ENCODE results near the gene TIMP3.
A peak's percentile ranks its signal among the peaks of the same experiment; 100 is the strongest.

TIMP3 gene

DNA sequence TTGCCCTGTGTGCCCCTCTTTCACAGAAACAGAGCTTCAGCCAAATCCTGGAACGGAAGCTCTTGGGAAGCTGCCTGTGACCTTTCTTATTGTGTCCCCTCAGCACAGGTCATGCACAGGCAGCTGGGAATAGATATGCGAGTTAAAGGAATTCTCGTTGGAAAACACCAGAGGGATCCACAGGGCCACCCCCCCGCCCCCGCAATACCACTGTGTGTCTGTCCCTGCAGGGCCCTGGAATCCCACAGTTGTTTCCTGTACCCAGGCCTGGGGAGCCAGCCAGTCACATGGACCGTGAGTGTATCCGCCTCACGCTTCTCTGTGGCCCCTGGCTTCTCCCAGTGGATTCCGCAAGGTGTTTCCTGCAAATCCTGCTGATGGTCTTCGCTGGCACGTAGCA, 29.0 kb downstream of the TIMP3 start:
- no peak for DNase-seq (ENCODE audit: low spot score)

GRCh38 chr22:32830957-32831356, 29.5 kb downstream of the TIMP3 start:
- no peak for DNase-seq (ENCODE audit: low spot score)

GRCh38 chr22:32831584-32831983, 30.1 kb downstream of the TIMP3 start:
- DNase-seq (ENCODE audit: low spot score): no peak

GRCh38 chr22:32832174-32832573, 30.7 kb downstream of the TIMP3 start:
- no peak for DNase-seq (ENCODE audit: low spot score)

- DNase-seq (ENCODE audit: low spot score): peak; percentile 4
These were observed 35.0 kb downstream of the TIMP3 start for GRCh38 chr22:32836280-32837123.

GRCh38 chr22:32837142-32837541, 35.6 kb downstream of the TIMP3 start:
- no peak for DNase-seq (ENCODE audit: low spot score)

GRCh38 chr22:32837803-32838202, 36.3 kb downstream of the TIMP3 start:
- DNase-seq (ENCODE audit: low spot score): no peak

GRCh38 chr22:32839831-32840584, 38.5 kb downstream of the TIMP3 start:
- DNase-seq (ENCODE audit: low spot score): no peak

GRCh38 chr22:32841175-32841574, 39.7 kb downstream of the TIMP3 start:
- DNase-seq (ENCODE audit: low spot score): no peak

DNA sequence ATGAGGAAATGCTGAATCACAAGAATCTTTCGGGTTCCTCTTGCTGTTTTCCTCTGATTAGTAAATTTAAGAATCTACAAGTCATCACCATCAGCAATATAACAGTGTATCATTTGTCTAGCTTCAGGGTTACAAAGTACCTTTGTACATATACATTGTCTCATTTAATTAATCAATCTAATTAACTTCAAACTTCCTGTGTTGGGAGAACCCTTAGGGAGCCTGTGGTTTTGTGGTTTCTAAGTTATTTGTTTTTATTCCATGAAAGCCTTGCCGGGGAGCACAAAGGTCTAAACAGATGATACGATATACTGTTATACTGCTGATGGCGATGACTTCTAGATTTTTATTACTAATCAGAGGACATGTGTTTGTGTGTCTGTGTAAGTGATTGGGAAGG, 41.0 kb downstream of the TIMP3 start:
- DNase-seq (ENCODE audit: low spot score): no peak

DNA sequence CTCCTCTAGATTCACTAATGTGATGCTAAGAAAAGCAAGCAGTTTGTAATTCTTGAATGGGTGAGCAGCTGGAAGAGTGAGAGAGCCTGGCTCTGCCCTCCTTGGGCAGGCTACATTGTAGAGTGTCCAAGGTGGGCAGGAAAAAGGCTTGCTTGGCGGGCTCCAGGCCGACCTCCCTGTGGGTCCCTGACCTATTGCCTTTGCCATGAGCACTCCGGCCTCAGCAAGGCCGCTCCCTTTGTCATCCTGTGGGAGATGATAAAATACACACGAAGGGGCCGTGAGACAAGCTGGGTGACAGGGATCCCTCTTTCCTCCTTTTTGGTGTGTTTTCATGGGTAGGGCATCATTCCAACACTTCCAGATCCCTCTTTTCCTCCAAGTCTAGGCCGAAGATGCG, 41.8 kb downstream of the TIMP3 start:
- DNase-seq (ENCODE audit: low spot score): no peak

DNA sequence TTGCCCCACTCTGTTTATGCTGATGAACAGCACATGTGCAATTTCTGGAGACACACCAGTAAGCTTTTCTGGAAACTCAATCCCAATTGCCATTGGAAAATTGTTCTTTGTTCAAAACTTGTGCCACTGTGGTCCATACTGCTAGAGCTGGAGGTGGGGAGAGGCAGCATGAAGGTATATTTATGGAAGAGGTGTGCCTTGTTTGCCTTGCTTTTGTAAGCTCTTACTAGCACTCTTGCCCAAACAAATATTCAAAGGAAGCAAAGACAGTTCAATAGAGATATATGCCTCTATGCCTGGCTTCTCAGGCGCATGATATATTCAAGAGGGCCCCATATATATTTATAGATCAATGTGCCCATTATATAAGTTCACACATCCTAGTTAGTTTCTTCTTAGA, 42.7 kb downstream of the TIMP3 start:
- no peak for DNase-seq (ENCODE audit: low spot score)

DNA sequence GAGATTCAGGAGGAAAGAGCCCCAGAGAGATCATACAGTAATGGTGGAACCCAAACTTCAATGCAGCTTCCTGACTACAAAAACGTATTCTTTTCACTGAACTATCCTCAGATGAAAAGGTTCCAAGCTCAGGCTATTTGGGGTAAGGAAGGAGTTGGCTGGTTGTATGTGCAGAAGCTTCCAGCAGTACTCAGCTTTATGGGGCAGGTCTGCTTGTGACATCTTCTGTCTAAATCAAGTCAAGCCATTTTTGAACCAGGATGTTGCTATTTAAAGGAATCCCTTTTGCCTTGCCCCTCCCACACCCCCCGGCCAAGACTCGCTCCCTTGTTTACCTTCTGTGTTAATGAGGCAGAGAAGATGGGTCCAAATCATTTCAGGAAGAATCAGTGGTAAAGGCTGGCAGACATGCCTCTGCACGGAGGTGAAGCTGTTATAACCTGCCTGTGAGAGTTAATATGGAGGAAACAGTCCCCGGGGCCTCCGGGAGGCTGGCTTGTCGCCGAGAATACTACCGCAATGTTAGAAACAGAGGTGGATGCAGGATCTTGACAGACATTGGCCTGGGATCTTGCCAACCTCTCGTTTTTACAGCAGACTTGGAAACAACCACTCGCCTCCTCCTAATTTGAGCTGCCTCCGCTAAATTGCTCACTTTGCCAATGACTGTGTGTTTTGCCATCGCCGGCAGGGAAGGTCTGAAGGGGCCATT, 45.4 kb downstream of the TIMP3 start:
- DNase-seq (ENCODE audit: low spot score): no peak

DNA sequence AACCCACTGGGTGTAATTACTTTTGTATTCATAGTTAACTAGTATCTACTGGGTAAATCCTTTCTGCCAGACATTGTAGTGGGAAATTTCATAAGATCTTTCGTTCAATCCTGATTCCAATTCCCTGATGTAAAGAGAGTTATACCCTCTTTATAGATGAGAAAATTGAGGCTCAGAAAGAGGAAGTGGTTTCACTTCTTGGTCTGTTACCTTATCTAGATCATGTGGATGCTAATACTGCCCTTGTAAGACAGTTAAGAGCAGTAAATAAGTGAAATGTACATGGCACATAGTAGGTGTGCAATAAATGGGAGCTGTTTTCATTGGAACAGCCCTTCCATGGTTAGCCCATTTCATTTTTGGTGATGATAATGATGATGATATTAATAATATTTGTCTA, 46.7 kb downstream of the TIMP3 start:
- no peak for DNase-seq (ENCODE audit: low spot score)

DNA sequence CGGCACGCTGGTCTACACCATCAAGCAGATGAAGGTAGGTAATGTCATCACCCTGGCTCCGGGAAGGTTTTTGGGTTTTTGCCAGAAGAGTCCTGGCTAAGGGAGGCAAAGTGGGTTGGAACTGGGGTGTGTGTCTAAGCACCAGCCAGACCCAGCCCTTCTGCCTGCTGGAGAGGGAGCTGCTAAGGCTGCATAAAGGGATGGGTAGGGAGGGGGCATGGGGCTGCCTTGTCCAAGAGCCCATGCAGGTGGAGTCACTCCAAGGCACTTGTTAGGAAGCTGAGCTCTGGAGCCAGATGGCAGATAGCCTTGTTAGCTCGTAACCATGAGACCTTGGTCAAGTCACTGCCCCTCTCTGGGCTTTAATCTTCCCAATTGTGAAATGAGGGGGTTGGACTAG, 48.0 kb downstream of the TIMP3 start:
- no peak for DNase-seq (ENCODE audit: low spot score)

DNA sequence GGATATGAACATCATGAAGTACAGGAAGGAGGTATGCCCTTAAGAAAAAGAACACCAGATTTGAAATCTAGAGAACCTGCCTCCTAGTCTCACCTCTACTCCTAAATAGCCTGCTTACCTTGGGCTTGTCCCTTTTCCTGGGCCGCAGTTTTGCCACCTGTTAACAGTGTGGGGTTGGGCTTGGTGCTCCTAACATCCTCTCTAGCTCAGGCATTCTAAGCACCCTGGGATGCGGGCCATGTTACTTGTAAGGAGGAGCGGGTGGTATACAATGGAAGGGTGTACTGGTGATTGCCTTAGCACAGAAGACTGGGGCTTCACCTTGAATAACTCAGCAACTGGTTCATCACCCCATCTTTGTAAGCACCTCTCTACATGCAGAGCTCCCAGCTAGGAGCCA, 48.7 kb downstream of the TIMP3 start:
- DNase-seq (ENCODE audit: low spot score): no peak

DNA sequence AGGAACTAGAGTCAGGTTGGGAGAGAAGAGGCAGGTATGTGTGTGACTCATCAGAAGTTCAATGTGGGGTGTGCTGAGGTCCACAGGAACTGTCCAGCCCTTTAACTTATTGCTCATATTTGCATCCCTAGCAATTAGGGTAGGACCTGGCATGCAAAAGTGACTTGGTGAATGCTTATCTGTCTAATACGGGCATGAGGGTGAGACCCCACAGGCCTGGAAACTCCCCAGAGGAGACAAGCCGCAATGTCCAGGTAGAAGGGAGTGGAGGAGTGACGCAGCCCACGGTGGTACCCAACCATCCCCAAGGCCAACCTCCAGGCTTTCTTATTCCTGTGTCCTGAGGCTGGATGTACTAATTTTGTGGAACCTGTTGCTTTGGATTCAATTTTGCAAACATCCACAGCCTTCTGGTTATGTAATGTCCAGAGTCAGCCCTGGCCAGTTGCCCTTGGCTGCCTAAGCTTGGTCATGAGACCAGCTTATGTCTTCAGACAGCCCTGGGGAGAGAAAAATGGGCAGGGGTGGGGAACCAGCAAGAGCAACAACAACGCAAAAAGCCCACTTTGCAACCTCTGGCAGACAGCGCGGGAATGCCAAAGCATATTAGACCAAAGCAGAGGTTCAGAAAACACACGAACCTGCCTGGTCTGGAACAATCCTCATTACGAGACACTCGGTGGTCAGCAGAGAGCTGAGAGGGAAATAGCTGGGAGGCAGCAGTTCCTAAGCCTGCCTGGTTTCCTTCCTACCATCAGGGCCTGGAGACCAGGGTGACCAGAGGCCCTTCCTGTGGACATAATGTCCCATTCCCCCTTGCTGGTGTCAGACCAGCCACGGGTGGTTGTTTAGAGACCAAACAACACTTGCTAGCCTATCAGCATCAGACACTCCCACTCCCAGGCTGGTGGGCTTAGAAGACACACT, 49.3 kb downstream of the TIMP3 start:
- DNase-seq (ENCODE audit: low spot score): no peak

DNA sequence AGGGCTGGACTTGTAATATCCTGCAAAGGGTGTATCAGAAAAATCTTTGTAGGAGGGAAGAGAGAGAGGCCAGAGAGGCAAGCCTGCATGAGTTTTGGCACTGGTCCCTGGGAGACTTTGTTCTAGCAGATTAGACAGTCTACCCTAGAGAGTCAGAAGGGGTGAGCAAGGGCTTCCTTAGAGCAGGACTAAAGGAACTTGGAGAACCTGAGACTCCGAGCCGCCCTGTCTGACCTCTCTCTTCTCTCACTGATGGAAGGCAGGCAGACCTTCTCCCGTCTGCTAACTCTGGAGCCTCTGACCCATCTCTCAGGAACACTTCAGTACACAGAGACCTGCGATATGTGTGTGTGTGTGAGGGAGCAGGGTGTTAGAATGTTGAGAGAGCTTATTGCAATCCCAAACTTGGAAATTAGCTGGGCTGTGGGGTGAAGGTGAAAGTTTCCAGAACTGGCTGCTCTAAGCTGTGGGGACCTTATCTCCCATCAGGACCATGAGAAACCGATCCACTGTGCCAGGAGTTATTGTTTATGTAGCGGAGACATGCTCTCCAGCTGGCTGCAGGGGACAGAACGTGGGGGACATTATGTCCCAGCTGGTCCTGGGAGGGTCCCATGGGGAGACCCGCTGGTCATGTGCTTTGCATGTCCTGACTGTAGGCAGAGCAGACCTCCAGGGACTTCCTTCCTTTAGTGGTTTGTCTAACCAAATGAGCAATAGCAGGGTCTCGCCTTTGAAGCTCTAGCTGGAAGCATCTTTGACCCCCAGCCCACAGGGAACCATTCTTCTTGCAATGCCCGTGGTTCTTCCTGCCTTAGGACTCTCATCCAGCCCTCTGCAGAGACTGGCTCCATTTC, 51.1 kb downstream of the TIMP3 start:
- DNase-seq (ENCODE audit: low spot score): no peak

GRCh38 chr22:32853662-32854061, 52.2 kb downstream of the TIMP3 start:
- DNase-seq (ENCODE audit: low spot score): no peak

- DNase-seq (ENCODE audit: low spot score): no peak
These were observed 52.9 kb downstream of the TIMP3 start for GRCh38 chr22:32854351-32854804.

Data from CD4-positive, alpha-beta T cell treated with Interleukin-2 at 100 ng/mL for 4 hours (primary cell).